Esophagus muscularis mucosa (tissue), 4 donors: ENCODE data around the gene GALNT18. TPM values are rescaled to one million over a fixed set of nuclear protein-coding genes. Genes with fewer than 3 reads are reported as not detected.
A peak's percentile ranks its signal among the peaks of the same experiment; 100 is the strongest.

Source experiments
- DNase-seq: peaks from one replicate; pipeline ENCODE4 v3.0.0-alpha.2; 2017; ENCODE audit errors: extremely low spot score
- H3K27ac ChIP-seq, 4 donors: fragments of 200-600 bp; sonication (generic); replicated peaks in 1 of 4; 1 replicate in 3 of 4; 2 replicates in 1 of 4; pipeline ENCODE4 v1.5.1; 2016 to 2019; ENCODE audit warnings: mild to moderate bottlenecking in 1 of 4
- H3K27me3 ChIP-seq, 4 donors: fragments of 200-600 bp; sonication (generic); one replicate each; pipeline versions ENCODE4 v1.5.1 to v1.6.0; 2016 to 2019
- H3K36me3 ChIP-seq, 4 donors: fragments of 200-600 bp; sonication (generic); one replicate each; pipeline ENCODE4 v1.5.1; 2016 to 2019
- H3K4me1 ChIP-seq, 4 donors: fragments of 200-600 bp; sonication (generic); one replicate each; pipeline ENCODE4 v1.5.1; 2016 to 2019
- H3K4me3 ChIP-seq, 4 donors: fragments of 200-600 bp; sonication (generic); 1 replicate in 2 of 4; 2 replicates in 2 of 4; pipeline ENCODE4 v1.5.1; 2016 to 2019; ENCODE audit warnings: mild to moderate bottlenecking in 4 of 4, moderate library complexity in 1 of 4
- H3K9me3 ChIP-seq, 4 donors: fragments of 200-600 bp; sonication (generic); 1 replicate in 3 of 4; 2 replicates in 1 of 4; pipeline ENCODE4 v1.5.1; 2016 to 2019
- CTCF ChIP-seq, 3 experiments: fragments of 200-600 bp in 2 of 3; fragments of 450-650 bp in 1 of 3; sonication (generic) in 2 of 3; IDR thresholded peaks; one replicate each; pipeline ENCODE4 v1.5.1; 2017 to 2019; ENCODE audit warnings: antibody characterized with exemption in 3 of 3, mild to moderate bottlenecking in 2 of 3, moderate library complexity in 1 of 3
- EP300 ChIP-seq: sonication (generic); formaldehyde crosslinking; IDR thresholded peaks from one replicate; pipeline ENCODE4 v1.6.1; 2017; ENCODE audit warnings: antibody characterized with exemption
- POLR2A ChIP-seq: fragments of 450-650 bp; IDR thresholded peaks from one replicate; pipeline ENCODE4 v1.6.1; 2017; ENCODE audit warnings: antibody characterized with exemption, moderate library complexity, mild to moderate bottlenecking, low read depth
- POLR2AphosphoS5 ChIP-seq, 2 donors: sonication (generic); formaldehyde crosslinking; IDR thresholded peaks; one replicate each; pipeline ENCODE4 v1.6.1; 2017; ENCODE audit warnings: antibody characterized with exemption in 2 of 2
- WGBS: methylation state at CpG from one replicate; pipeline ENCODE4 v1.1.5; 2018; 5-methylcytosine and 5-hydroxymethylcytosine counted together
- intact Hi-C: fragments of 100-400 bp; cut with DNase I; formaldehyde crosslinking; loops from one replicate; pipeline ENCODE4 v1.15.1; 2023
- total RNA-seq, 4 donors: library from RNA; depleted of rRNA; stranded (reverse); fragments of >200 nt; gene quantifications; one replicate each; pipeline versions ENCODE4 v1.1.0 to v1.2.1, GENCODE V29; 2016

The GALNT18 gene
- total RNA-seq, 4 donors from 2014 or later = 29.1 to 67.0 (median 49.3) TPM

GRCh38 chr11:11406652-11407051 lies 215.2 kb downstream of the GALNT18 start:
- intact Hi-C loops = loop anchor here (5.0 kb wide), 1 partner anchor 216 kb away; the partner anchor contains the start of gene GALNT18
- DNase-seq = no peak
- peak overlapping the region; percentile 42 to 77 (median 73) for H3K27ac ChIP-seq

GRCh38 chr11:11403763-11404725 lies 217.8 kb downstream of the GALNT18 start:
- no peak for TF ChIP-seq POLR2AphosphoS5 (IDR thresholded peaks at IDR 0.05)
- TF ChIP-seq CTCF (IDR thresholded peaks at IDR 0.05) = no peak
- TF ChIP-seq EP300 = no peak
- no peak for TF ChIP-seq POLR2A
- no peak for DNase-seq
- intact Hi-C loops = no loop called here
- WGBS = 51% methylated on average over 11 of the region's 20 CpGs
- no peaks in the 10 kb centered on the region for H3K9me3 ChIP-seq
- H3K36me3 ChIP-seq = no peaks in the 10 kb centered on the region
- no peaks in the 10 kb centered on the region for H3K27me3 ChIP-seq
- H3K4me3 ChIP-seq = no peak overlapping the region
- H3K4me1 ChIP-seq = peaks cover 38 to 77% (median 70%) of the 10 kb centered on the region in 4 donors
- peak overlapping the region in 3 of 4 donors; percentile 41 to 77 (median 76) for H3K27ac ChIP-seq

More at GRCh38 chr11:11406652-11407051, 215.2 kb downstream of the GALNT18 start:
- Histone ChIP-seq H3K4me3 (no peak overlapping the region), H3K4me1 (peaks cover 52 to 85% (median 76%) of the 10 kb centered on the region in 4 donors), H3K36me3 (no peaks in the 10 kb centered on the region), H3K9me3 (no peaks in the 10 kb centered on the region), H3K27me3 (no peaks in the 10 kb centered on the region)
- 88% methylated on average over 3 of the region's 3 CpGs for WGBS
- TF ChIP-seq EP300 (no peak), CTCF (IDR thresholded peaks at IDR 0.05) (no peak), POLR2A (no peak), POLR2AphosphoS5 (IDR thresholded peaks at IDR 0.05) (no peak)

- Histone ChIP-seq H3K4me1 (peaks cover 23 to 64% (median 51%) of the 10 kb centered on the region in 4 donors), H3K4me3 (no peak overlapping the region), H3K9me3 (no peaks in the 10 kb centered on the region), H3K36me3 (no peaks in the 10 kb centered on the region), H3K27me3 (no peaks in the 10 kb centered on the region), H3K27ac (peak overlapping the region; percentile 25 to 77 (median 55))
- TF ChIP-seq EP300 = no peak
- TF ChIP-seq POLR2AphosphoS5 (IDR thresholded peaks at IDR 0.05) = peak in 1 of 2 donors; percentile 12
- TF ChIP-seq CTCF (IDR thresholded peaks at IDR 0.05) = no peak
- no peak for TF ChIP-seq POLR2A
- 41% methylated on average over 3 of the region's 3 CpGs for WGBS
- DNase-seq = no peak
- intact Hi-C loops = no loop called here
These were observed 219.8 kb downstream of the GALNT18 start for GRCh38 chr11:11401960-11402535.

GRCh38 chr11:11400635-11401232 lies 221.1 kb downstream of the GALNT18 start:
- Histone ChIP-seq H3K27ac (no peak overlapping the region), H3K4me3 (no peak overlapping the region), H3K36me3 (no peaks in the 10 kb centered on the region), H3K27me3 (no peaks in the 10 kb centered on the region), H3K4me1 (peaks cover 21 to 66% (median 52%) of the 10 kb centered on the region in 4 donors), H3K9me3 (no peaks in the 10 kb centered on the region)
- DNase-seq = no peak
- WGBS = 89% methylated on average over 9 of the region's 9 CpGs
- TF ChIP-seq EP300 (no peak), CTCF (IDR thresholded peaks at IDR 0.05) (no peak)
- intact Hi-C loops = no loop called here
